GM21423 (cell line): ENCODE measurements around the gene ZNF776.
"Not testable (repeated sequence)": the region's sequence is repeated elsewhere in the genome, so short reads cannot be mapped to it uniquely, and the experiment has no call there.

Experiments used
- ATAC-seq: cut with Tn5 transposase; IDR thresholded peaks from one replicate; pipeline ENCODE4 v1.9.1; 2021; ENCODE audit warnings: mild to moderate bottlenecking, moderate library complexity; ENCODE audit not compliant: unreplicated experiment

The ZNF776 gene

DNA sequence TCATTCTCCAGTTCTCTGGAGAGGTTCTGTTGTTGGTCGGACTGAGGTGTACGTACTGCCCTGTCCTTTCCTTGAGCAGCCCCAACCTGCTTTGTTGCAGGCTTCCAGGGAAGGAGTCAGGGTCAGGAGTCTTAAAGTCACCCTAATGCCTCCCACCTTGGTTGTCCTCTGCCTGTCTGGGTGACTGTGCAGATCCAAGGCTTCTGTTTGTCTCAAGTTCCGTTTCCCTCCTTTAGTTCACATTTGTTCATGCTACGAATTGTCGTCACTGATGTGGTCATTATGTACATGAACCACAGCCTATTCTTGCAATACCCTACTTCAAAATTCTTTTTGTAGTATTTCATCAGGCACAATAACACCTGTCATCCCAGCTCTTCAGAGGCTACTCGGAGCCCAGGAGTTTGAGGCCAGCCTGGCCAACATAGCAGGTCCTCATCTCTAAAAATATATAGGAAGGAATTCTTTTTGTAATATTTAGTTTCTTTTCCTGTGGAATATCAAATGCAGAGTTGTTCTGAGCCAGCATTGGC lies 30.2 kb downstream of the ZNF776 start:
- ATAC-seq = no peak

DNA sequence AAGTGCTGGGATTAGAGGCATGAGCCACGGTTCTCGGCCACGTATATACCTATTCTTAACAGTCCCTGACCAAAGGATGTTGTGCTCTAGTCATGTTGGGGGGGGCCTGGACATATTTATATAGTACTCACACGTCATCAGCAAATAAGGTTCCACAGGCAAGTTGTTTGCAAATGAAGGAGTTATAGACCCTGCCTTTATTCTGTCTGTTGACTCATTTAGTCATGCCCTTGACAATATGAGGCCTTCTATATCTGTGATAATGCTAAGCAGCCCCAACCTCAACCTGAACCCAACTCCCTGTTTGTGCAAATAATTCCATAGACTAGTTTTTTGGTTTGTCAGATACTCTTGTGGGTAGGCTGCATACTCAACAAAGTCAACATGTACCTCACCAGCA lies 31.7 kb downstream of the ZNF776 start:
- ATAC-seq = no peak

DNA sequence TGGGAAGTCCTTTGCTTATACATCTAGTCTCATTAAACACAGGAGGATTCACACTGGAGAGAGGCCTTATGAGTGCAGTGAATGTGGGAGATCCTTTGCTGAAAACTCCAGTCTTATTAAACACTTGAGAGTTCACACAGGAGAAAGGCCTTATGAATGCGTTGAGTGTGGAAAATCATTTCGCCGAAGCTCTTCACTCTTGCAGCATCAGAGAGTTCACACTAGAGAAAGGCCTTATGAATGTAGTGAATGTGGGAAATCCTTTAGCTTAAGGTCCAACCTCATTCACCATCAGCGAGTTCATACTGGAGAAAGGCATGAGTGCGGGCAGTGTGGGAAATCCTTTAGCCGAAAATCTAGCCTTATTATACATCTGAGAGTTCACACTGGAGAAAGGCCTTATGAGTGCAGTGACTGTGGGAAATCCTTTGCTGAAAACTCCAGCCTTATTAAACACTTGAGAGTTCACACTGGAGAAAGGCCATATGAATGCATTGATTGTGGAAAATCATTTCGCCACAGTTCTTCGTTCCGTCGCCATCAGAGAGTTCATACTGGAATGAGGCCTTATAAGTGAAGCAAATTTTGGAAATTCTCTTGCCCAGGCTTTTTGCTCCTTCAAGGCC lies 32.7 kb downstream of the ZNF776 start:
- ATAC-seq = no peak

DNA sequence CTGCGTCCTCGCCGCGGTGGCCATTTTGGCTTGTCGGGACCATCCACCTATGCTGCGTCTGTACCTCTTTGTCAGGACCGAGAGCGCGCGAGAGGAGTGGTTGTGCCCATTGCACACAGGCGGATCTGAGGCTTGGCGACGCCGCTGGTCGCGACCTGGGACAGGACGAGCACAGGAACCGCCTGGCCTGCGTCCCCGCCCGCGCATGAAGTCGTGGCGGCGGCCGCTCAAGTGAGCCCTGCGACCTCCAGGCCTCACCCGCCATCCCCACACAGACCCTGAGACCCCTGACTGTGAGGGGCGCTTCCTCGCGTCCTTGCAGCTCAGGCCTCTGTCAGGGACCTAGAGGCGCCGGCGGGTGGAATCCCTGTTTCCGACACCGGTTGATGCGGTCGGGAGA lies 39.7 kb downstream of the ZNF776 start:
- no peak for ATAC-seq

DNA sequence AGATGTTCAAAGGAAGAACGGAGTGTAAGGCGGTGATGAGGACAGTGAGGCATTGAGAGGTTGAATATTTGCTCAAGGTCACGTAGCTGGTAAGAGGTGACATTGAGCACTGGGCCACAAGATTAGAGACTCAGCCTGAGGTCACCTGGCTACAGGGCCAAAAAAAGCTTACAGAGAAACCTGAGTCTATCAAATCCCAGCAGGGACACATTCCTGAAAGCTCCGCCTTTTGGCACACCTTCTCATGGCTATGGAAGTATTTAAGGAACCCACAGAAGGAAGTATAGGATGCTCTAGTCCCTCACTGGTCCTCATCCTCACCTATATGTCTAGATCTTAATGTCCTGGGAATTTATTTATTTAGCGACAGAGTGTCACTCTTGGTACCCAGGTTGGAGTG lies 40.3 kb downstream of the ZNF776 start:
- ATAC-seq = no peak

DNA sequence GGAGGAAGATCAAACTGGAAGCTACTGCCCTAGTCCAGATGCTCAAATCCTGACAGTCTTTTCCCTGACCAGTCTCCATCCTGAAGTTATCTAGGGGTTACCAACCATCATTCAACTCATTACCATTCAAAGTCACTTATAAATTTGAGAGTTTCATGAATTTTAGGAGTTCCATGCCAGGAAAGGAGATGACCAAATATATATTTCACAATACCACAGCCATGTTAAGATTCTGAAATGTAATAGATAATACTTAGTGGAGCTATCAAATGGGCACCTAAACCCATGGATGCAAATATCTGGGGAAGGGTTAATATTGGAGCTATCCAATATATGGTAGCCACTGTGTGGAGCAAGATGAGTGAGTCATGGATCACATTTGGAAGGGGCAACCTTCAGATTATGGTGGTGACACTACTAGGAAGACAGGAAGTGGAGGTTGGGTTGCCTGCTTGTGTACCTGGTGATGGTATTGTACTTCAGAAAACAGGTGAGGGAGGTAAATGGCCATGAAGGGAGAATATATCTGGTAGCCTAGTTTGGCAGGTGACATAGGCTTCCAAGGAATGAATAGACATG lies 41.6 kb downstream of the ZNF776 start:
- no peak for ATAC-seq

DNA sequence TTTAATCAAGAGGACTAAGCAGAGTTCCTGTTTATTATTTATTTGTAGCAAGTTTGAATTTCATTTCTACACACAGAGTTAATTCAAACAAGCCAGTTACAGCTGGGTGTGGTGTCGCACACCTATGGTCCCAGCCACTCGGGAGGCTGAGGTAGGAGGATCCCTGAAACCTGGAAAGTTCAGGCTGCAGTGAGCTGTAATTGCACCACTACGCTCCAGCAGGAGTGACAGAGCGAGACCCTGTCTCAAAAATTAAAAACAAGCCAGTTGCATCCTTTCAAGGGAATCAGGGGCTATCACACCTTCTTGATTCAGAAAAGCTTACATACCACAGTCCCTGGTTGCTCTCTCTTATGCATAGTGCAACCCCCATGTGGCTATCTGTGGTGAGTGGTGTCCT lies 42.7 kb downstream of the ZNF776 start:
- no peak for ATAC-seq

DNA sequence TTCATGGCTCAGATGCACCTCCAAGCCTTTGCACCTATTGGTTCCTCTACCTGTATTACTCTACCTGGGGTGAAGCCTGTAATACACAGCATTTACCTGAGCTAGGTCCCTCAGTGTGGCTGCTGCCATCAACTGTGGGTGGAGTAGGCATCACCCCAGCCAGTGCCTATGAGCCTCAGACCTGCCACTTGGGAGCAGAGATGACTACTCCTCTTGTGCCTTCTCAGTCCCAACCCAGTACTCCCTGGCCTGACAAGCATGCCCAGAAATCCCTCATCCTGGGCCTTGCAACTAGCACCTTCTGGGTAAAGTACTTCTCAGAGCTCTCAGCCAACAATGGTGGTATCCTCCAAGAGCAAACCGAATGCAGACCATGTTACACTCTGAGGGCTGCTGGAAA lies 50.0 kb downstream of the ZNF776 start:
- not testable (repeated sequence) for ATAC-seq

DNA sequence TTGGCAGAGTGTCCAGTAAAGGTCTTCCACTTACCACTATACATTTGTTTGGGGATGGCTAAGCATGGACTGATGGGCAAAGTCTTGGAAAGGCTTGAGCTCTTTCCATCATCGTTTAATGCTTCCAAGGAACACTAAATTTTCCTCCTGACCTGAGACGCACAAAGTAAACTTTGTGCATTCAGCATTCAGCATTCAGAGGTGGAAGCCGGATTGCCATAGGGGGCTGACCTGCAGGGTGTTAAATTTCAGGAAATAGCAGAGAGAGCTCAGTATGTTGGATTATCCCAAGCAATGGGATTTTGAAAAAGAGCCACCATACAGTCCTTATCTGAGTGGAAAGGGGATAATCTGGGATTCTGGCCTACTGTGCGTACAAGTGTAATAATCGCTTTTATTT lies 54.1 kb downstream of the ZNF776 start:
- no peak for ATAC-seq

DNA sequence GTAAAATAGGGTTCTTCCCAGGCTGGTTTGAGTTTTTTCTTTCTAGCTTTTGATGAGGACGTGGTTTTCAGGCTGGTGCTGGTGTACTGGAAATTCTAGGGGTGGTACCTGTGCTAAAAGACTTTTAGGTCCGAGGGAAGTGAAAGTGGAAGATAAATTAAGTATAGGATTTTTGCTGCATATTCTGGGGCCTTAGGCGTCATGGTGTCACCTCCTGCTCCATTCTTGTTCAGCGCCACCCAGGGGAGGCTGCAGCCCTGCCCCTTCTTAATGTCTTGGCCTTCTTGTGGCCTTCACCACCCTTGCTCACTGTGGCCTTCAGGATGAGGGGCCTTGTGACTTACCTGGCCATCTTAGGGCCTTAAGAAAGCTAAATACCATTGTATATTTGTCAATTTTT lies 55.7 kb downstream of the ZNF776 start:
- ATAC-seq = no peak

DNA sequence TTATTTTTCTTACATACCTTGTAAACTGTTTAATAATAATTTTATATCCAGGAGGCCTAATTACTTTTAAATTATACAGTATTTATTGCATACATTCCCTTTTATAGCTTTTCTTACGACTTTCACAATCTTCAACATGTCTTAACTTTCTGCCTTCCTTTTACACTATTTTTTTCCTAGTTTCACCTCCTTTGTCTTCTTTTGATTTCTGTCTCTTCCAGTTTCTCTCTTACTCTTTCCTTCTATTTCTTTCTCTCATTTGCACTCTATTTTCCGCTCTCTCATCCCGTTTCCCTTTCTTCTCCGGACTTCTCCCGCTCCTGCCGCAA lies 56.6 kb downstream of the ZNF776 start:
- no peak for ATAC-seq

DNA sequence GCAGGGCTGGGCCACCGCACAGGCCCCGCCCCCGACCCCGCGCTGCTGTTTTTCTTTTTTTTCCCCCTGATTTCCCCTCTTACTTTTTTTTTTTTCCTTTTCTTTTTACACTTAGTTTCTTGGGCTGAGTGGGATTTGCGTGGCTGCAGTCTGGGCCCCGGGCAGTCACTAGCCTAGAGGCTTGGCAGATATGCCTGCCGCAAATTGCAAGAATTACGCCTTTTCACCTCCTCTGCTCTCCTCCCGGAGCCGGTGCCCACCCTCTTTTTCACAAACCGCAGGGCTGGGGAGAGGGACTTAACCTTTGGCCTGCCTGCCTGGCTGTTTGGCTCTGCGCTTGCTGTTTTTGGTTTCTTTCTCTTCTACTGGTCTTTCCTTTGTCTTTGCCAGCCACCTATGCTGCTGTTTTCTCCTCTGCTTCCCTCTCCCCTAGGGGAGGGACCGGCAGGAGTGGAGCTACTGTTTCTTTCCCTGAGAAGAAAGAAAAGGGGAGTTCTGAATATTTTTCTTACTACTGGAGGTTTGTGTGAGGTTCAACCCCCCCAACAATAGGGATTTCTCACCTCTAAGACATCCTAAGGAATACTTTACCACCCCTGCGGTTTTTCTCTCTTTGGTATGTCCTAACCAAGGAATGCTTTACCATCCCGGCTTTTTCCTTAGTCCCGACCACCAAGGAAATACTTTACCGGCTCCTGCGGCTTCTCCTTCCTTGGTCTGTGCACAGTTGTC lies 57.1 kb downstream of the ZNF776 start:
- ATAC-seq = no peak

DNA sequence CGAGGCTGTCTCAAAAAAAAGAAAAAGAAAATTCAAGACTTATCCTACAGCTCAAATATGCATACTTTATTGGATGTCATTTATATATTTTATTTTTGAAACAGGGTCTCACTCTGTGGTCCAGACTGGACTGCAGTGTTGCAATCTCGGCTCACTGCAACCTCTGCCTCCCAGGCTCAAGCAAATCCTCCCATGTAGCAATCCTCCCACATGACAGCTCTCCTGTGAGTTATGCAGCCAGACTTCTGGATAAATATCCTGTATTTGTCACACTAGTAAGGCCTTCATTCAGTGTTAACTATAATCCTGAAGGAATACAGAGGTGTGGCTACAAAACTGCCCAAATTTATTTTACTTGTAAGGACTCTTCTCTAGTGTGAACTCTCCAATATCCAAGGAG lies 60.9 kb downstream of the ZNF776 start:
- ATAC-seq = no peak
